HG02798 (cell line): ENCODE measurements around the gene DEFB112.

Source experiments
- ATAC-seq: cut with Tn5 transposase; IDR thresholded peaks from one replicate; pipeline ENCODE4 v1.9.1; 2021; ENCODE audit warnings: mild to moderate bottlenecking; ENCODE audit not compliant: unreplicated experiment, poor library complexity

The DEFB112 gene, protein sequence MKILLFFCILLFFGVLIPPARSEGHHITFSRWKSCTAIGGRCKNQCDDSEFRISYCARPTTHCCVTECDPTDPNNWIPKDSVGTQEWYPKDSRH

DNA sequence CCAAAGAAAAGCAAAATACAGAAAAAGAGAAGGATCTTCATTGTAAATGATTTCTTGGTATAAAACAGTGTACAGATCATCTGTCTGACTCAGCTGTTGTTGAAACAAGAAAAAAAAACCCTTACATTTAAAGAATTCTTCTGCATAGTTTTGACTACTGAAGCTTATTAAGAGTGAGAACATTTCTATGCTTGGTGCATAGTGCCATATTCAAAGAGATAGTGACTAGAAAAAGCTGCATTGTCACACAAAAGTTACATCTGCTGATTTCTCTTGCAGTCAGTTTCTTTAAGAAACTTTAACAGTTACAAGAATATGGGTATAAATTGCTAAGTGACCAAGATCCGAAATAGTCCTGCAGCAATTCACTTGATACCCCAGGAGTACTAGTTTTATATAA lies at the start of gene DEFB112:
Gene DEFB112 (minus strand): TSS at position 101 of the 400 bp plus-strand sequence. CDS start 60 bp downstream, at position 41.
- ATAC-seq: no peak

GRCh38 chr6:50098641-50098993 lies 48.9 kb upstream of the DEFB112 start:
- no peak for ATAC-seq

- ATAC-seq: no peak
Measured at GRCh38 chr6:50097966-50098640, 48.4 kb upstream of the DEFB112 start.

GRCh38 chr6:50096296-50096695 lies 46.6 kb upstream of the DEFB112 start:
- no peak for ATAC-seq

DNA sequence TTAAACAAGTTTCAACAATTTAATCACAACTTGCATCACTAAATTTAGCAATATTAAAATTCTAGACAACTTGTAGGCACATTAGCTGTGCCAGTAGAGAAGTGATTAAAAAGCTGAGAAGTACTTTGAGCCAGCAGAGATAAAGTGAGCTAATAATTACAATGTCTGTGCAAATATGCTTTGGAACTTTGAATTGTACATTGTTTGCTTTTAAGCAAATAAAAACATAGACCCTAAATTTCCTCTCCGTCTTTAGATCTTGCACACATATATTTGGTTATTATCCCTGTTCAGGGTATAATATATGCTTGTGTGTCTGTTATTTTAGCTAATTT lies 44.2 kb upstream of the DEFB112 start:
- ATAC-seq: no peak

GRCh38 chr6:50093116-50093937 lies 43.6 kb upstream of the DEFB112 start:
- no peak for ATAC-seq

DNA sequence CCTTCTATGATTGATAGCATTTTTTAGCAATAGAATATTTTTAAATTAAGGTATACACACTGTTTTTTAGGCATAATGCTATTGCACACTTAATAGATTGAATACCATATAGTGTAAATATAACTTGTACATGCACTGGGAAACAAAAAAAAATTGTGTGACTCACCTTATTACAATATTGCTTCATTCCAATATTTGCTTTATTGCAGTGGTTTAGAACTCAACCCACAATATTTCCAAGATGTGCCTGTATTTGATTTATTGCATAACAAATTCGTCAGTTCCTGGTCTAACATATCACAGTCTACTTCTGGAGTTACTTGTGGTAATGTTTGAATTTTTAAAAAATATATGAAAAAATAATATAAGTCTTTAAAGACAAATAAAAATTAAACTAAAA lies 41.9 kb upstream of the DEFB112 start:
- no peak for ATAC-seq

- no peak for ATAC-seq
Measured at GRCh38 chr6:50089911-50090310, 40.2 kb upstream of the DEFB112 start.

GRCh38 chr6:50087231-50087954 lies 37.7 kb upstream of the DEFB112 start:
- ATAC-seq: no peak

DNA sequence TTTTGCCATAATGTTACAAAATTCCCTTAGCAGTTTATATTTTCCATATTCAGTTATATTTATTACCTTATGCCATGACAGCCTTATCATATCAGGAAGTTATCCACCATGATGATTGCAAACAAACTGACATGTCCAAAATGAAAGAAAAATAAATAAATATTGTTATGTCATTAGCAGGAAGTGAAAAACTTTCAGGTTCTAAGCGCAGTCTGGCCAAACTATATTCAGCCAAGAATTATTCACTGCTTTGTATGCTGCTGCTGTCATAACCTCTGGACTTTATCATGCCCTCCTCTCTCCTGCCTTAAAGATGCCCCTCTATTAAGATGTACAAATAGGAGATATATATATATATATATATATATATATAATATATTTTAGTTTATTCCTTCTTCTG lies 27.7 kb upstream of the DEFB112 start:
- no peak for ATAC-seq

DNA sequence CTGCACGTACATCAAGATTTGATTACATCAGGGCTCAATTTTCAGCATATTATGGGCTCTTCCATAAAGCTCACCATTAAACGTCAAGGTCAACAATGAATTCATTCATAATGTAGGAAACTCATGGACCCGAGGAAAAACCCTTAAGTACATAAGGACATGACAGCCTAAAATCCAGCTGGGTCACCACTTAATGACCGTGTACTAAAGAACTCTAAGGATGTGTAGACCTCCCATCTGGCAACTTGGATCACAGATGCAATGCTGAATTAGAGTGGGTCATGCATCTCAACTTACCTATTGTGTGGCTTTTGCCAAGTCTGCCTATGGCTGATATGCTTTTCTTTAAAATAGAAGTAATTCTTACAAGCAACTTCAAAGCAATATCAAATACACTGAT lies 26.7 kb upstream of the DEFB112 start:
- ATAC-seq: no peak

DNA sequence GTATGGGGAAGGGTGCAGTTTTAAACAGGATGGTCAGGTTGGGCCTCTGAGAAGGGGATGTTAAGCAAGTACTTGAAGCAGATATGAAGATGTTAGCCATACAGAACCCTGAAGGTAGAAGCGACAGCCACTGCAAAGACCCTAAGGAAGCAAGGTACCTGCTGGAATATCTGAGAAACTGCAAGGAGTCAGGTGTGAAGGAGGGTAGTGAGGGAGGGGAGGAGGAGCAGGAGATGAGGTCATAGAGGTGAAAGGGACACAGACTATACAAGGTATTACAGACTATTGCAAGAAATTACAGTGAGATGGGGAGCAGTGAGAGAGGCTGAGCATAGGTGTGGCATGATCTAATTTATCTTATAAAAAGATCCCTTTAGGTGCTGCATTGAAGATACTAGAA lies 22.2 kb upstream of the DEFB112 start:
- ATAC-seq: no peak

DNA sequence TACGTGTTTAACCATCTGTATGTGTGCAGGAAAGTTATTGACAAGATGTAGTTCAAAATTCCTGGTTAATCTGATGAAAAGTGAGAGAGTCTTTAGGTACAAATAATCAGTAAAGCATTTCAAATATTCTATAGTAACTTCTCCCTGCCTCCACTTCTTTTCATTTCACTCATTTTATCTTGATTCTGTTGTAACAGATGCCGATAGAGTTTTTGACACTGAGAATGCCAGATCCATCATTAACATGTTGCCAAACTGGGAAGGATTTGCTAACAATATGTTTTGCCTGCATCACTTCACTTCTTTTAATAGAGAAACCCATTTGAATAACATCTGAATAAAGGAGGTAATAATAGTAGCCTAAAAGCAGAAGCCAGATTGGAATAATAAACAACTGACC lies 20.4 kb upstream of the DEFB112 start:
- no peak for ATAC-seq

DNA sequence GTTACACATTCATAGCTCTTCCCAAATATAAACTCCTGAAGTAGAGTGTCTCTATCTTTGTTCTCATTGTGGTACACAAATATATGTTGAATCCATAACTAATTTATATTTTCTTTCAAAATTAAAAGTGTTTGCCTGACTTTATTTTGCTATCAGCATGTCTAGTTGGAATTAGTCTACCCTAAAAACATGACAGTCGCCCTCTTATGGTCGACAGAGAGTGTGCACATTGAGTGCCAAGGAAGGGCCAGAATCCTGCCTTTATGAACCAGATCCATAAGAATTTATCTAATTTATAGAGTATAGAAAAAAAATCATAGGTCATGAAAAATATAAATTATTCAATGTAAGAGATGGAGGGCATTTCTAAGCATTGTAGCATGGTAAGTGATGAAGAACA lies 12.3 kb upstream of the DEFB112 start:
- no peak for ATAC-seq

GRCh38 chr6:50056242-50056641 lies 6.5 kb upstream of the DEFB112 start:
- ATAC-seq: peak; percentile 58

GRCh38 chr6:50047026-50047425 lies 2.7 kb downstream of the DEFB112 start:
- no peak for ATAC-seq

- ATAC-seq: no peak
Measured at GRCh38 chr6:50030777-50031562, 18.8 kb downstream of the DEFB112 start.

GRCh38 chr6:50030350-50030749 lies 19.4 kb downstream of the DEFB112 start:
- ATAC-seq: no peak

GRCh38 chr6:50025258-50025657 lies 24.5 kb downstream of the DEFB112 start:
- no peak for ATAC-seq

GRCh38 chr6:50021894-50022293 lies 27.8 kb downstream of the DEFB112 start, which contains the start of gene DEFB110:
DEFB110 (minus strand) TSS chr6:50021994; CDS start chr6:50021935, 59 bp downstream.
- ATAC-seq: no peak
